ENCODE measurements around the gene ESYT3. TPM values are rescaled to one million over a fixed set of nuclear protein-coding genes. Genes with fewer than 3 reads are reported as not detected.

Gene ESYT3
- total RNA-seq, 1 experiment from 2014 or later, result 0.15 TPM

DNA sequence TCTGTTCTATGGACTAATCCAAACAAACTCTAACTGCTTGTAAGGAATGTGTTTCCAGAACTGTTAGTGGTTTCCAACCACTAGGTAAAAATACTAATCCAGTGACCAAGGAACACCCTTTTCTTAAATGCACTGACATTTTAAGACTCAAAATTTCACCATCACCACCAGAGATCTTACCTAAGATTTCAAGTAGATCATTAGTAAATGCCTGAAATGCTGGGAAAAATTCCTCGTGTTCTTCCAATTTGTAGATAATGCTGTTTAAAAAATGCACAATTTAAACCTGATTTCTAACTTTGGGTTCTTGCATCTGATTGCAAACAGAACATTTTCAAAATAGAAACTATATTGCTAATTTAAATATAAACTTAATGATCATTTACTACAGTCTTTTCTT is 63.4 kb downstream of the ESYT3 start:
- Histone ChIP-seq H3K4me3 (ENCODE audit: low read depth, low read length, poor library complexity, severe bottlenecking) (no peak overlapping the region), H3K27me3 (replicated peaks; ENCODE audit: insufficient read depth, low read depth, low read length, poor library complexity) (no peaks in the 10 kb centered on the region), H3K36me3 (ENCODE audit: insufficient read depth, low read length, poor library complexity, severe bottlenecking) (no peaks in the 10 kb centered on the region), H3K27ac (ENCODE audit: low read depth, low read length, poor library complexity, severe bottlenecking) (no peak overlapping the region), H3K4me1 (ENCODE audit: insufficient read depth, low read length, poor library complexity, severe bottlenecking) (no peaks in the 10 kb centered on the region), H3K9me3 (ENCODE audit: low read depth, low read length, poor library complexity, severe bottlenecking) (no peaks in the 10 kb centered on the region)
- intact Hi-C loops (cut with micrococcal nuclease; ENCODE audit: unreplicated experiment), result no loop called here
- POLR2A ChIA-PET (ENCODE audit: low non-redundant PET), result no interaction called here
- CTCF ChIA-PET, result no interaction called here
- no peak for DNase-seq (ENCODE audit: low spot score)
- BruUV-seq (replicated peaks), result no TSS peak
- TF ChIP-seq, protein P1, sequence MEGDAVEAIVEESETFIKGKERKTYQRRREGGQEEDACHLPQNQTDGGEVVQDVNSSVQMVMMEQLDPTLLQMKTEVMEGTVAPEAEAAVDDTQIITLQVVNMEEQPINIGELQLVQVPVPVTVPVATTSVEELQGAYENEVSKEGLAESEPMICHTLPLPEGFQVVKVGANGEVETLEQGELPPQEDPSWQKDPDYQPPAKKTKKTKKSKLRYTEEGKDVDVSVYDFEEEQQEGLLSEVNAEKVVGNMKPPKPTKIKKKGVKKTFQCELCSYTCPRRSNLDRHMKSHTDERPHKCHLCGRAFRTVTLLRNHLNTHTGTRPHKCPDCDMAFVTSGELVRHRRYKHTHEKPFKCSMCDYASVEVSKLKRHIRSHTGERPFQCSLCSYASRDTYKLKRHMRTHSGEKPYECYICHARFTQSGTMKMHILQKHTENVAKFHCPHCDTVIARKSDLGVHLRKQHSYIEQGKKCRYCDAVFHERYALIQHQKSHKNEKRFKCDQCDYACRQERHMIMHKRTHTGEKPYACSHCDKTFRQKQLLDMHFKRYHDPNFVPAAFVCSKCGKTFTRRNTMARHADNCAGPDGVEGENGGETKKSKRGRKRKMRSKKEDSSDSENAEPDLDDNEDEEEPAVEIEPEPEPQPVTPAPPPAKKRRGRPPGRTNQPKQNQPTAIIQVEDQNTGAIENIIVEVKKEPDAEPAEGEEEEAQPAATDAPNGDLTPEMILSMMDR (conservative IDR thresholded peaks at IDR 0.05; ENCODE audit: low read depth, low read length), result no peak
- no peak for TF ChIP-seq EZH2 (IDR thresholded peaks at IDR 0.05; ENCODE audit: borderline replicate concordance, low read depth, low read length, poor library complexity, severe bottlenecking)

DNA sequence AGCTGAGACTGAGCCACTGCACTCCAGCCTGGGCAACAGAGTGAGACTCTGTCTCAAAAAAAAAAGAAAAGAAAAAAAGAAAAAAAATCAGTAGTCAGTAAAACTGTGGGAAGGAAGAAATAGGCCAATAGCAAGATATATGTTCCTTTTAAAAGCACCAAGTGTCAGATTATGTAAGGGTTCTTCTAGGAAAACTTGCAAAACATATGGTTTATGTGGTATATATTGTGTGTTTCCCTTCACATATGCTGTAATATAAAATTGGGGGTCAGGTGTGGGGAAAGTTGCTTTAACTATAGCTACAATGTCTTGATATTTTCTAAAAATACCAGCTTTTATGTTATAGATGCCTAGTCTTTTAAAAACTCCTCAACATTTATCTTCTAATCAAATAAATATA is 64.6 kb downstream of the ESYT3 start:
- CTCF ChIA-PET, result no interaction called here
- Histone ChIP-seq H3K27me3 (replicated peaks; ENCODE audit: insufficient read depth, low read depth, low read length, poor library complexity) (no peaks in the 10 kb centered on the region), H3K9me3 (ENCODE audit: low read depth, low read length, poor library complexity, severe bottlenecking) (no peaks in the 10 kb centered on the region), H3K27ac (ENCODE audit: low read depth, low read length, poor library complexity, severe bottlenecking) (no peak overlapping the region), H3K36me3 (ENCODE audit: insufficient read depth, low read length, poor library complexity, severe bottlenecking) (no peaks in the 10 kb centered on the region), H3K4me1 (ENCODE audit: insufficient read depth, low read length, poor library complexity, severe bottlenecking) (no peaks in the 10 kb centered on the region), H3K4me3 (ENCODE audit: low read depth, low read length, poor library complexity, severe bottlenecking) (no peak overlapping the region)
- no TSS peak for BruUV-seq (replicated peaks)
- TF ChIP-seq EZH2 (IDR thresholded peaks at IDR 0.05; ENCODE audit: borderline replicate concordance, low read depth, low read length, poor library complexity, severe bottlenecking), result no peak
- TF ChIP-seq, protein P1 (conservative IDR thresholded peaks at IDR 0.05; ENCODE audit: low read depth, low read length), result no peak
- POLR2A ChIA-PET (ENCODE audit: low non-redundant PET), result no interaction called here
- intact Hi-C loops (cut with micrococcal nuclease; ENCODE audit: unreplicated experiment), result no loop called here
- DNase-seq (ENCODE audit: low spot score), result no peak

DNA sequence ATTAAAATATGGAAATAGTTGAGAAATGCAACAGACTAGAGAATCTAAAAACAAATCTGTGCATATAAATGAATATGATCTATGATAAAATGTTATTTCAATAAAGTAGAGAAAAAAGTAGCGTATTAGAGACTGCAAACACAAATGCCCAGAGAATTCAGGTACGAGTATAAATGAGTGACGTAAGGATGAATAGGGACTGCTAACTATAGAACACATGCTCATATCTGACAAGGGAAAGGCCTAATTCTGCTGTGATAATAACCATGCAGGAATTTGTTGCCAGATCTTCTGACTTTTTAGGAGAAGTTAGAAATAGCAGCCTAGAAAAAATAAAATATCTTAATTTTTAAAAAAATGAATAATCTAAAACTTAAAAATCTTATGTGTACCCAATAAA is 73.1 kb downstream of the ESYT3 start:
- no peaks in the 10 kb centered on the region for H3K9me3 ChIP-seq (ENCODE audit: low read depth, low read length, poor library complexity, severe bottlenecking)
- intact Hi-C loops (cut with micrococcal nuclease; ENCODE audit: unreplicated experiment), result no loop called here
- H3K36me3 ChIP-seq (ENCODE audit: insufficient read depth, low read length, poor library complexity, severe bottlenecking), result no peaks in the 10 kb centered on the region
- ChIA-PET POLR2A (ENCODE audit: low non-redundant PET) (no interaction called here), CTCF (no interaction called here)
- H3K27ac ChIP-seq (ENCODE audit: low read depth, low read length, poor library complexity, severe bottlenecking), result no peak overlapping the region
- TF ChIP-seq, protein P1 (conservative IDR thresholded peaks at IDR 0.05; ENCODE audit: low read depth, low read length), result no peak
- no peak for TF ChIP-seq EZH2 (IDR thresholded peaks at IDR 0.05; ENCODE audit: borderline replicate concordance, low read depth, low read length, poor library complexity, severe bottlenecking)
- no TSS peak for BruUV-seq (replicated peaks)
- no peak for DNase-seq (ENCODE audit: low spot score)
- no peak overlapping the region for H3K4me3 ChIP-seq (ENCODE audit: low read depth, low read length, poor library complexity, severe bottlenecking)
- no peaks in the 10 kb centered on the region for H3K27me3 ChIP-seq (replicated peaks; ENCODE audit: insufficient read depth, low read depth, low read length, poor library complexity)
- H3K4me1 ChIP-seq (ENCODE audit: insufficient read depth, low read length, poor library complexity, severe bottlenecking), result no peaks in the 10 kb centered on the region

All from A673 (cell line).